Naive thymus-derived CD8-positive, alpha-beta T cell (primary cell): ENCODE data around the gene TMEM100. TPM values are rescaled to one million over a fixed set of nuclear protein-coding genes. Genes with fewer than 3 reads are reported as not detected.
"Not testable (repeated sequence)": the region's sequence is repeated elsewhere in the genome, so short reads cannot be mapped to it uniquely, and the experiment has no call there.

Experiments used
- ATAC-seq, 2 donors: fragments of 150-1000 bp; cut with Tn5 transposase in 1 of 2; sonication (Bioruptor Pico), chemical (Tn5 transposase) in 1 of 2; 1 replicate in 1 of 2; 2 replicates in 1 of 2; pipeline ENCODE4 v1.10.0; 2021; ENCODE audit warnings: mild to moderate bottlenecking in 2 of 2, moderate library complexity in 2 of 2
- POLR2A ChIA-PET: fragments of 350-600 bp; sonication (Branson Sonifier 250); formaldehyde crosslinking; loops from one replicate; lab custom pipeline; 2021; ENCODE audit warnings: antibody characterized with exemption; lab: Charles Lee
- DNase-seq, 10 donors: peaks; one replicate each; pipeline versions ENCODE4 v3.0.0 to v3.0.0-alpha.2; 2020 to 2022
- H3K27ac Mint-ChIP-seq, 10 donors: one replicate each; pipeline ENCODE4 v1.8.0; 2020 to 2022; ENCODE audit warnings: mild to moderate bottlenecking in 10 of 10, mixed read lengths in 10 of 10, moderate library complexity in 4 of 10, inconsistent platforms in 1 of 10
- H3K27me3 Mint-ChIP-seq, 5 donors: one replicate each; pipeline ENCODE4 v1.8.0; 2021 to 2022; ENCODE audit warnings: mixed read lengths in 5 of 5
- H3K36me3 Mint-ChIP-seq, 3 donors: one replicate each; pipeline ENCODE4 v1.8.0; 2020 to 2022; ENCODE audit warnings: mixed read lengths in 3 of 3, mild to moderate bottlenecking in 2 of 3, inconsistent platforms in 1 of 3
- H3K4me1 Mint-ChIP-seq, 4 donors: one replicate each; pipeline ENCODE4 v1.8.0; 2021 to 2022; ENCODE audit warnings: mixed read lengths in 4 of 4
- H3K4me3 Mint-ChIP-seq, 10 donors: one replicate each; pipeline ENCODE4 v1.8.0; 2020 to 2022; ENCODE audit warnings: mild to moderate bottlenecking in 10 of 10, mixed read lengths in 10 of 10, moderate library complexity in 6 of 10, inconsistent platforms in 1 of 10
- H3K9me3 Mint-ChIP-seq, 9 donors: one replicate each; pipeline ENCODE4 v1.8.0; 2020 to 2022; ENCODE audit warnings: mixed read lengths in 9 of 9, mild to moderate bottlenecking in 3 of 9, inconsistent platforms in 1 of 9, moderate library complexity in 1 of 9
- polyA plus RNA-seq, 3 donors: library from polyadenylated mRNA; unstranded; fragments of 300-500 nt; fragmentation: Illumina TruSeq; gene quantifications; one replicate each; pipeline ENCODE4 v1.2.3, GENCODE V29; 2021
- total RNA-seq, 8 experiments: library from RNA in 2 of 8; stranded (reverse) in 2 of 8; gene quantifications; one replicate each; pipeline ENCODE4 v1.2.3 and lab custom pipeline; 2021 to 2026

Gene TMEM100
- total and polyA plus RNA-seq, 5 experiments from 2014 or later, result not detected

- ATAC-seq (no peak), DNase-seq (no peak)
- Mint-ChIP-seq H3K4me1 (no peaks in the 10 kb centered on the region), H3K27me3 (peaks cover 12 to 37% (median 20%) of the 10 kb centered on the region in 5 donors), H3K36me3 (no peaks in the 10 kb centered on the region), H3K4me3 (no peak overlapping the region), H3K27ac (no peak overlapping the region), H3K9me3 (peaks cover 0 to 6% (median 0%) of the 10 kb centered on the region in 9 donors)
- POLR2A ChIA-PET, result no interaction called here
Measured at GRCh38 chr17:55688057-55688456, 34.6 kb downstream of the TMEM100 start.

- H3K27ac Mint-ChIP-seq, result no peak overlapping the region
- no peaks in the 10 kb centered on the region for H3K4me1 Mint-ChIP-seq
- H3K9me3 Mint-ChIP-seq, result peaks cover 0 to 6% (median 0%) of the 10 kb centered on the region in 9 donors
- no peak overlapping the region for H3K4me3 Mint-ChIP-seq
- H3K36me3 Mint-ChIP-seq, result no peaks in the 10 kb centered on the region
- peaks cover 12 to 37% (median 22%) of the 10 kb centered on the region in 5 donors for H3K27me3 Mint-ChIP-seq
- POLR2A ChIA-PET, result no interaction called here
- ATAC-seq (no peak), DNase-seq (no peak)
Measured at GRCh38 chr17:55687037-55687436, 35.6 kb downstream of the TMEM100 start.

GRCh38 chr17:55683550-55684315 lies 38.9 kb downstream of the TMEM100 start:
- Mint-ChIP-seq H3K9me3 (peaks cover 0 to 6% (median 0%) of the 10 kb centered on the region in 9 donors), H3K36me3 (no peaks in the 10 kb centered on the region)
- POLR2A ChIA-PET, result no interaction called here

GRCh38 chr17:55681342-55681700 lies 41.3 kb downstream of the TMEM100 start:
- Mint-ChIP-seq H3K36me3 (no peaks in the 10 kb centered on the region), H3K4me3 (no peak overlapping the region), H3K27ac (no peak overlapping the region), H3K9me3 (no peaks in the 10 kb centered on the region), H3K4me1 (no peaks in the 10 kb centered on the region), H3K27me3 (peaks cover 21 to 64% (median 43%) of the 10 kb centered on the region in 5 donors)
- DNase-seq (no peak), ATAC-seq (no peak)
- POLR2A ChIA-PET, result no interaction called here

More at GRCh38 chr17:55683550-55684315, 38.9 kb downstream of the TMEM100 start:
- DNase-seq (no peak), ATAC-seq (no peak)
- Mint-ChIP-seq H3K4me3 (no peak overlapping the region), H3K27me3 (peaks cover 17 to 56% (median 42%) of the 10 kb centered on the region in 5 donors), H3K4me1 (no peaks in the 10 kb centered on the region), H3K27ac (no peak overlapping the region)

DNA sequence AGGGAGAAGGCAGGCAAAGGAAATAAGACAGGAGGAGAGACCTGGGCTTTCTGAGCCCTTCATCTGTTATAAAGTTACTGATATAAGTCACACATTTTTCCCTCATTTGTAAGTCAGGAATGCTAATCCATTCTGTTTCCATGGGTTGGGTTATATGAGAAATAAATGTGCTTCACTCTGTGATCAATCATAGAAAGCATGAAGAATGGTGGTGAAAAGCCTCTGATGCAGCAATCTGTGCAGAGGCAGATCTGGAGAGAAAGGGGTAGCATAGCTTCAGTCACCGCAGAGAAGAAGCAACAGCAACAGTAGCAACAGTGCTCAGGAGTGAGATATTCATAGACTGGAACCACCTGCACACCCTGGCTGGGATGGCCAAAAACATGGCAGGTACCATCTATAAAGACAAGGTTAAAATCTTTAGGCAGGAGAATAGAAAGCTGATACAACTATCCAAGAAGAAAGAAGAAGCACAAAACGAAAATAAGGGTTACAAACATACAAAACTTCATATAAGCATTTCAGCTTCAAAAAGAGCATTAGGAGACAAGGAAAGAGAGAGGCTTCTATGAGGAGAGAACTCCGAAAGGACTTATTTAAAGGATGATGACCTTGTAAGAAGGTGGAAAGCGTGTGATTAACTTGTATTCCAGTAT lies 41.9 kb downstream of the TMEM100 start:
- no peak overlapping the region for H3K27ac Mint-ChIP-seq
- ATAC-seq (no peak), DNase-seq (no peak)
- peaks cover 22 to 64% (median 43%) of the 10 kb centered on the region in 5 donors for H3K27me3 Mint-ChIP-seq
- H3K9me3 Mint-ChIP-seq, result no peaks in the 10 kb centered on the region
- no peaks in the 10 kb centered on the region for H3K36me3 Mint-ChIP-seq
- no peak overlapping the region for H3K4me3 Mint-ChIP-seq
- H3K4me1 Mint-ChIP-seq, result no peaks in the 10 kb centered on the region
- POLR2A ChIA-PET, result no interaction called here

- DNase-seq (no peak), ATAC-seq (no peak)
- H3K36me3 Mint-ChIP-seq, result no peaks in the 10 kb centered on the region
- no peak overlapping the region for H3K27ac Mint-ChIP-seq
- no peaks in the 10 kb centered on the region for H3K4me1 Mint-ChIP-seq
- H3K9me3 Mint-ChIP-seq, result no peaks in the 10 kb centered on the region
- POLR2A ChIA-PET, result no interaction called here
- peaks cover 19 to 71% (median 31%) of the 10 kb centered on the region in 5 donors for H3K27me3 Mint-ChIP-seq
- no peak overlapping the region for H3K4me3 Mint-ChIP-seq
Measured at GRCh38 chr17:55677446-55677845, 45.2 kb downstream of the TMEM100 start.

GRCh38 chr17:55676274-55676673 lies 46.4 kb downstream of the TMEM100 start:
- H3K36me3 Mint-ChIP-seq, result no peaks in the 10 kb centered on the region
- POLR2A ChIA-PET, result no interaction called here
- peaks cover 17 to 74% (median 27%) of the 10 kb centered on the region in 5 donors for H3K27me3 Mint-ChIP-seq
- DNase-seq (no peak), ATAC-seq (no peak)
- H3K27ac Mint-ChIP-seq, result no peak overlapping the region
- H3K4me1 Mint-ChIP-seq, result no peaks in the 10 kb centered on the region
- H3K9me3 Mint-ChIP-seq, result no peaks in the 10 kb centered on the region
- no peak overlapping the region for H3K4me3 Mint-ChIP-seq

- POLR2A ChIA-PET, result no interaction called here
- DNase-seq (no peak), ATAC-seq (no peak)
- H3K4me1 Mint-ChIP-seq, result no peaks in the 10 kb centered on the region
- no peak overlapping the region for H3K4me3 Mint-ChIP-seq
- no peaks in the 10 kb centered on the region for H3K9me3 Mint-ChIP-seq
- peaks cover 9 to 72% (median 23%) of the 10 kb centered on the region in 5 donors for H3K27me3 Mint-ChIP-seq
- no peaks in the 10 kb centered on the region for H3K36me3 Mint-ChIP-seq
- no peak overlapping the region for H3K27ac Mint-ChIP-seq
Measured at GRCh38 chr17:55673743-55674506, 48.7 kb downstream of the TMEM100 start.

DNA sequence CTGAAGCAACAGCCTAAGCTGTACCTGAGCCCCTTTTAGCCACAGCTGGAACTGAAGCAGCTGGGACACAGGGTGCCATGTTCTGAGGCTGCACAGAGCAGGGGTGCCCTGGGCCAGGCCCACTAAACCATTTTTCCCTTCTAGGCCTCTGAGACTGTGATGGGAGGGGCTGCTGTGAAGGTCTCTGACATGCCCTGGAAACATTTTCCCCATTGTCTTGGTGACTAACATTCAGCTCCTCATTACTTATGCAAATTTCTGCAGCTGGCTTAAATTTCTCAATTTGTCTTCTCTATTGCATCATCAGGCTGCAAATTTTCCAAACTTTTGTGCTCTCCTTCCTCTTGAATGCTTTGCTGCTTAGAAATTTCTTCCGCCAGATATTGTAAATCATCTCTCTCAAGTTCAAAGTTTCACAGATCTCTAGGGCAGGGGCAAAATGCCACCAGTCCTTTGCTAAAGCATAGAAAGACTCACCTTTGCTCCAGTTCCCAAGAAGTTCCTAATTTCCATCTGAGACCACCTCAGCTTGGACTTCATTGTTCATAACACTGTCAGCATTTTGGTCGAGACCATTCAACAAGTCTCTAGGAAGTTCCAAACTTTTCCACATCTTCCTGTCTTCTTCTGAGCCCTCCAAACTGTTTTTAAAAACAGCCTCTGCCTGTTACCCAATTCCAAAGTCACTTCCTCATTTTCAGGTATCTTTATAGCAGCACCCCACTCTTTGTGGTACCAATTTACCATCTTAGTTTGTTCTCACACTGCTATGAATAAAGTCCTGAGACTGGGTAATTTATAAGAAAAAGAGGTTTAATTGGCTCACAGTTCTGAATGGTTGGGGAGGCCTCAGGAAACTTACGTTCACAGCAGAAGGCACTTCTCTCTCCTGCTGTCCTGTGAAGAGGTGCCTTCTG lies 49.8 kb downstream of the TMEM100 start:
- Mint-ChIP-seq H3K27ac (no peak overlapping the region), H3K4me1 (no peaks in the 10 kb centered on the region), H3K9me3 (no peaks in the 10 kb centered on the region), H3K4me3 (no peak overlapping the region), H3K27me3 (peaks cover 5 to 66% (median 20%) of the 10 kb centered on the region in 5 donors), H3K36me3 (no peaks in the 10 kb centered on the region)
- POLR2A ChIA-PET, result no interaction called here
- ATAC-seq (no peak), DNase-seq (no peak)

- H3K36me3 Mint-ChIP-seq, H3K4me1 Mint-ChIP-seq, DNase-seq, H3K4me3 Mint-ChIP-seq, H3K9me3 Mint-ChIP-seq, POLR2A ChIA-PET, H3K27ac Mint-ChIP-seq, ATAC-seq: not testable (repeated sequence)
- peaks cover 5 to 70% (median 26%) of the 10 kb centered on the region in 5 donors for H3K27me3 Mint-ChIP-seq
Measured at GRCh38 chr17:55672010-55672409, 50.7 kb downstream of the TMEM100 start.
